ENCODE measurements around the gene SEMA6A. TPM values are rescaled to one million over a fixed set of nuclear protein-coding genes. Genes with fewer than 3 reads are reported as not detected.

The SEMA6A gene
- total RNA-seq, 2 experiments from 2014 or later: not detected

DNA sequence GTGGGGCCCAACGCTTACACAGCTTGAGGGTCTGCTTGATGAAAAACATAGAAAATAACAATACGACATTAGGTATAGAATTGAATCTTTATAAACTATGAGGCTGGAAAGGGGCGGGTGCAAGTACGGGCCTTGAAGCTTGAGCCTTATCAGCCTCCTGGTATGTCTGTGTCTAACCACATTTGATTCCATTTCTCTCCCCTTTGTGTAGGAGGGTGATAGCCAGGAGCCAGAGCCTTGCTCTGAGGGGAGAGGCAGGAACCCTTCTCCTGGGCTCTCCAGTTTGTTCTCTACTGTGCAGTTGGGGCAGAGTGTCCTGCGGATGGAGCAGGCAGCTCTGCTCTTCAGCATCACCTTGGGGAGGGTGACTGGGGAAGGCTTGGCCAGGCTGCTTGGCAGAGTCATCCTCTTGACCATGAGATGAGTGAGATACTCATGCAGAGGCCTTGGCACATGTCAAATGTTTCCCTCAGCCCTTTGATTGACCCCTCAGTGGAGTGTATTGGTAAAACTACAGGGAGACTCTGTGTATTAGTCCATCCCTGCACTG is 153.5 kb downstream of the SEMA6A start:
- no peak overlapping the region for H3K4me2 ChIP-seq (ENCODE audit: low read length)
- CTCF ChIA-PET (ENCODE audit: unreplicated experiment): no interaction called here
- BruUV-seq (replicated peaks): no TSS peak
- no peak overlapping the region for H3K4me3 ChIP-seq (ENCODE audit: low read depth, low read length, poor library complexity, severe bottlenecking)
- intact Hi-C loops (cut with micrococcal nuclease; ENCODE audit: unreplicated experiment): no loop called here
- H3K79me2 ChIP-seq (ENCODE audit: insufficient read depth, low read depth, low read length): no peaks in the 10 kb centered on the region
- POLR2A ChIA-PET: no interaction called here
- DNase-seq (ENCODE audit: low spot score): no peak
- H2AFZ ChIP-seq (ENCODE audit: low read length): no peak overlapping the region
- H3K4me1 ChIP-seq (ENCODE audit: insufficient read depth, low read length, poor library complexity, severe bottlenecking): no peaks in the 10 kb centered on the region
- H3K9me2 ChIP-seq (ENCODE audit: insufficient read depth, low read length): no peaks in the 10 kb centered on the region
- H3K27ac ChIP-seq (ENCODE audit: low read depth, low read length, poor library complexity, severe bottlenecking): no peak overlapping the region
- H3K36me3 ChIP-seq (ENCODE audit: insufficient read depth, low read length): no peaks in the 10 kb centered on the region
- no peaks in the 10 kb centered on the region for H4K20me1 ChIP-seq (ENCODE audit: insufficient read depth, low read length)
- no peaks in the 10 kb centered on the region for H3K9me3 ChIP-seq (ENCODE audit: low read length)
- no peak for TF ChIP-seq EZH2phosphoT487 (IDR thresholded peaks at IDR 0.05; ENCODE audit: borderline replicate concordance, low read depth, low read length)
- TF ChIP-seq, protein P1, sequence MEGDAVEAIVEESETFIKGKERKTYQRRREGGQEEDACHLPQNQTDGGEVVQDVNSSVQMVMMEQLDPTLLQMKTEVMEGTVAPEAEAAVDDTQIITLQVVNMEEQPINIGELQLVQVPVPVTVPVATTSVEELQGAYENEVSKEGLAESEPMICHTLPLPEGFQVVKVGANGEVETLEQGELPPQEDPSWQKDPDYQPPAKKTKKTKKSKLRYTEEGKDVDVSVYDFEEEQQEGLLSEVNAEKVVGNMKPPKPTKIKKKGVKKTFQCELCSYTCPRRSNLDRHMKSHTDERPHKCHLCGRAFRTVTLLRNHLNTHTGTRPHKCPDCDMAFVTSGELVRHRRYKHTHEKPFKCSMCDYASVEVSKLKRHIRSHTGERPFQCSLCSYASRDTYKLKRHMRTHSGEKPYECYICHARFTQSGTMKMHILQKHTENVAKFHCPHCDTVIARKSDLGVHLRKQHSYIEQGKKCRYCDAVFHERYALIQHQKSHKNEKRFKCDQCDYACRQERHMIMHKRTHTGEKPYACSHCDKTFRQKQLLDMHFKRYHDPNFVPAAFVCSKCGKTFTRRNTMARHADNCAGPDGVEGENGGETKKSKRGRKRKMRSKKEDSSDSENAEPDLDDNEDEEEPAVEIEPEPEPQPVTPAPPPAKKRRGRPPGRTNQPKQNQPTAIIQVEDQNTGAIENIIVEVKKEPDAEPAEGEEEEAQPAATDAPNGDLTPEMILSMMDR (conservative IDR thresholded peaks at IDR 0.05; ENCODE audit: low read length): no peak

DNA sequence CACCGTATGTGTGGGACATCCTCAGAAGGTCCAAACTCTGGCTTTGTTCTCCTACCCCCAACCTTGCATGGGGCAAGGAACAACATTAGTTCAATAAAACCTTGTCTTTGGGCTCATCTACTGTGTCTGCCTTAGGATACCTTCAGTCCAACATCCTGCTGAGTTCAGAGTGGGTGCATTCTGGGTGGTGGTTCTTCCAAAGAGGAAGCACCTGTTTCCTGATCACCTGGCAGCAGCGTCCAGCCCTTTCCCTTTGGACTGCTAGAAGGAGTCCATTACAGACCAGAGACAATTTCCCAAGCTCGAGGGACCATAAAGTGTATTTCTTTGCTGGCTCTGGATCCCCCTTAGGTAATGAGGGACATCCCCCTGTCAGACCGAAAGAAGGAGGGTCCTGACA is 154.1 kb downstream of the SEMA6A start:
- no peaks in the 10 kb centered on the region for H3K9me2 ChIP-seq (ENCODE audit: insufficient read depth, low read length)
- ChIA-PET CTCF (ENCODE audit: unreplicated experiment) (no interaction called here), POLR2A (no interaction called here)
- H3K4me2 ChIP-seq (ENCODE audit: low read length): no peak overlapping the region
- intact Hi-C loops (cut with micrococcal nuclease; ENCODE audit: unreplicated experiment): no loop called here
- no peaks in the 10 kb centered on the region for H3K9me3 ChIP-seq (ENCODE audit: low read length)
- H3K36me3 ChIP-seq (ENCODE audit: insufficient read depth, low read length): no peaks in the 10 kb centered on the region
- no TSS peak for BruUV-seq (replicated peaks)
- no peak for DNase-seq (ENCODE audit: low spot score)
- H2AFZ ChIP-seq (ENCODE audit: low read length): no peak overlapping the region
- no peak overlapping the region for H3K27ac ChIP-seq (ENCODE audit: low read depth, low read length, poor library complexity, severe bottlenecking)
- TF ChIP-seq, protein P1 (conservative IDR thresholded peaks at IDR 0.05; ENCODE audit: low read length): no peak
- no peak for TF ChIP-seq EZH2phosphoT487 (IDR thresholded peaks at IDR 0.05; ENCODE audit: borderline replicate concordance, low read depth, low read length)
- H3K4me3 ChIP-seq (ENCODE audit: low read depth, low read length, poor library complexity, severe bottlenecking): no peak overlapping the region
- no peaks in the 10 kb centered on the region for H3K4me1 ChIP-seq (ENCODE audit: insufficient read depth, low read length, poor library complexity, severe bottlenecking)
- no peaks in the 10 kb centered on the region for H3K79me2 ChIP-seq (ENCODE audit: insufficient read depth, low read depth, low read length)
- no peaks in the 10 kb centered on the region for H4K20me1 ChIP-seq (ENCODE audit: insufficient read depth, low read length)

DNA sequence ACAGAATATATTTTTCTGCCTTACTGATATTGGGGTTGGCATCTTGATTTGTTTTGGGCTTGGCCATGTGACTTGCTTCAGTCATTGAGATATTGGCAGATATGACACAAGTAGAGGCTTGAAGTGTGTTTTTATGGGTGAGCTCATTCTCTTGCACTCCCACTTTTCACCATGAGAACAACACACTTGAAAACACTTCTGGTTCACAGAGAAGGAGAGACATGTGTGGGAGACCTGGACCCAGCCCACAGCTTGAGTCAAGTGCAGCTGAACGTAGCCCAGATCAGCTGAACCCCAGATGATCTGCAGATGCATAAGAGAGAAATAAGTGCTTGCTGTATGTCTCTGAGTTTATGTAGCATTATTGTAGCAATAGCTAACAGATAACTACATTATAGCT is 155.4 kb downstream of the SEMA6A start:
- Histone ChIP-seq H3K36me3 (ENCODE audit: insufficient read depth, low read length) (no peaks in the 10 kb centered on the region), H3K4me1 (ENCODE audit: insufficient read depth, low read length, poor library complexity, severe bottlenecking) (no peaks in the 10 kb centered on the region), H3K9me3 (ENCODE audit: low read length) (no peaks in the 10 kb centered on the region), H3K4me2 (ENCODE audit: low read length) (no peak overlapping the region), H3K9me2 (ENCODE audit: insufficient read depth, low read length) (no peaks in the 10 kb centered on the region), H3K27ac (ENCODE audit: low read depth, low read length, poor library complexity, severe bottlenecking) (no peak overlapping the region), H2AFZ (ENCODE audit: low read length) (no peak overlapping the region), H3K79me2 (ENCODE audit: insufficient read depth, low read depth, low read length) (no peaks in the 10 kb centered on the region), H4K20me1 (ENCODE audit: insufficient read depth, low read length) (no peaks in the 10 kb centered on the region), H3K4me3 (ENCODE audit: low read depth, low read length, poor library complexity, severe bottlenecking) (no peak overlapping the region)
- ChIA-PET POLR2A (no interaction called here), CTCF (ENCODE audit: unreplicated experiment) (no interaction called here)
- TF ChIP-seq, protein P1 (conservative IDR thresholded peaks at IDR 0.05; ENCODE audit: low read length): no peak
- TF ChIP-seq EZH2phosphoT487 (IDR thresholded peaks at IDR 0.05; ENCODE audit: borderline replicate concordance, low read depth, low read length): no peak
- intact Hi-C loops (cut with micrococcal nuclease; ENCODE audit: unreplicated experiment): no loop called here
- DNase-seq (ENCODE audit: low spot score): no peak
- BruUV-seq (replicated peaks): no TSS peak
